Measurements from ENCODE around the gene CDKL1. TPM values are rescaled to one million over a fixed set of nuclear protein-coding genes. Genes with fewer than 3 reads are reported as not detected.

CDKL1 gene
- polyA plus RNA-seq, 1 donor (not counting 4 experiments of a cell fraction or from before 2014, with no cell fraction given), result 4.7 TPM

DNA sequence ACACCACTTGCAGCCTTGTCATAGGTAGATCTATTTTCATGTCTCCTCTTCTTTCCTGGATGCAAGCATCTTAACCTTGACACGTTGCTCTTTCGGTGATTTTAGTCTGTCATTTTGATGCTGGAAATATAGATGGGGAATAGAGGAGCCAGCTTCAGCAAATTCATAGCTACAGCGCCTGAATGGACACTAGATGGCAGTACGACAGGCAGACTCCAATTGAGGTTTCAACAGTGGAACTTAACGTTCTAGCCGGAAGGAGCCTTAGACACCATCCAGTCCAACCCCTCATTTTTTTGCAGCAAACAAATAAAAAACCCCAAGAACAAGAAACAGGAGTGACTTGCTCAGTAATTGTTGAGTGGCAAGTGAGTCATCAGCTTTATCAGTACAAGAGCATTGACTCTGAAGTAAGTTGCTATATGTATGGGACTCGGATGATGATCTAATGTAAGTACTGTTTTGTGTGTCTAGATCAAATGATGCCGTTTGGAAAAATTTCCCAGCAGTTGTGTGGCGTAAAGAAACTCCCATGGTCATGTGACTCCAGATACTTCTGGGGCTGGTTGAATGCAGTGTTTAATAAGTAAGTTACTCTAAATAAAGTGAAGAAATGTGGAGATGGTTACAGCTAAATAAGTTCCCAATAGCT is 75.5 kb downstream of the CDKL1 start:
- peak overlapping the region; percentile 72 for H2AFZ ChIP-seq (ENCODE audit: control insufficient read depth, low read length)
- FAIRE-seq, result peak; percentile 89
- DNase-seq (ENCODE audit: low read depth, low spot score), result peak; percentile 98
- no peaks in the 10 kb centered on the region for H3K9me1 ChIP-seq (ENCODE audit: control insufficient read depth, extremely low read depth, insufficient read depth, low read length)
- H3K4me3 ChIP-seq (ENCODE audit: control insufficient read depth in 2 of 3, extremely low read depth in 1 of 3, insufficient read depth in 2 of 3, low read depth in 1 of 3, low read length in 3 of 3), result peak overlapping the region in 2 of 3 experiments; percentile 41 to 47
- no peaks in the 10 kb centered on the region for H4K20me1 ChIP-seq (ENCODE audit: control insufficient read depth, extremely low read depth, insufficient read depth, low read length)
- H3K4me2 ChIP-seq (ENCODE audit: control insufficient read depth, extremely low read depth, insufficient read depth, low read depth, low read length), result peak overlapping the region; percentile 91
- H3K27me3 ChIP-seq (ENCODE audit: control insufficient read depth, extremely low read depth, insufficient read depth, low read length), result no peaks in the 10 kb centered on the region
- H3K4me1 ChIP-seq (ENCODE audit: control insufficient read depth, extremely low read depth, insufficient read depth, low read length), result peaks cover 25% of the 10 kb centered on the region
- H3K79me2 ChIP-seq (ENCODE audit: control insufficient read depth, insufficient read depth, low read length), result peaks cover 12% of the 10 kb centered on the region
- TF ChIP-seq, protein P1, sequence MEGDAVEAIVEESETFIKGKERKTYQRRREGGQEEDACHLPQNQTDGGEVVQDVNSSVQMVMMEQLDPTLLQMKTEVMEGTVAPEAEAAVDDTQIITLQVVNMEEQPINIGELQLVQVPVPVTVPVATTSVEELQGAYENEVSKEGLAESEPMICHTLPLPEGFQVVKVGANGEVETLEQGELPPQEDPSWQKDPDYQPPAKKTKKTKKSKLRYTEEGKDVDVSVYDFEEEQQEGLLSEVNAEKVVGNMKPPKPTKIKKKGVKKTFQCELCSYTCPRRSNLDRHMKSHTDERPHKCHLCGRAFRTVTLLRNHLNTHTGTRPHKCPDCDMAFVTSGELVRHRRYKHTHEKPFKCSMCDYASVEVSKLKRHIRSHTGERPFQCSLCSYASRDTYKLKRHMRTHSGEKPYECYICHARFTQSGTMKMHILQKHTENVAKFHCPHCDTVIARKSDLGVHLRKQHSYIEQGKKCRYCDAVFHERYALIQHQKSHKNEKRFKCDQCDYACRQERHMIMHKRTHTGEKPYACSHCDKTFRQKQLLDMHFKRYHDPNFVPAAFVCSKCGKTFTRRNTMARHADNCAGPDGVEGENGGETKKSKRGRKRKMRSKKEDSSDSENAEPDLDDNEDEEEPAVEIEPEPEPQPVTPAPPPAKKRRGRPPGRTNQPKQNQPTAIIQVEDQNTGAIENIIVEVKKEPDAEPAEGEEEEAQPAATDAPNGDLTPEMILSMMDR (optimal IDR thresholded peaks at IDR 0.05 in 1 of 3, IDR thresholded peaks at IDR 0.05 in 1 of 3, conservative IDR thresholded peaks at IDR 0.05 in 1 of 3; ENCODE audit: extremely low read depth in 1 of 3, insufficient read depth in 2 of 3, low read length in 3 of 3), result peak; percentile 77 to 94 (median 88)
- no peak for TF ChIP-seq EZH2 (IDR thresholded peaks at IDR 0.05; ENCODE audit: low read length)
- peak overlapping the region; percentile 96 for H3K27ac ChIP-seq (ENCODE audit: control insufficient read depth, insufficient read depth, low read length)
- H3K9me3 ChIP-seq (ENCODE audit: control insufficient read depth, low read depth, low read length), result no peaks in the 10 kb centered on the region
- dilution Hi-C loops (cut with MboI; ENCODE audit: extremely low pct_ligation_motif_present, low sequenced_read_pairs), result no loop called here
- peaks cover 0 to 5% of the 10 kb centered on the region in 2 experiments for H3K36me3 ChIP-seq (ENCODE audit: control insufficient read depth in 2 of 2, extremely low read depth in 1 of 2, insufficient read depth in 2 of 2, low read length in 2 of 2)
- peak overlapping the region; percentile 77 for H3K9ac ChIP-seq (ENCODE audit: control insufficient read depth, extremely low read depth, insufficient read depth, low read length)

DNA sequence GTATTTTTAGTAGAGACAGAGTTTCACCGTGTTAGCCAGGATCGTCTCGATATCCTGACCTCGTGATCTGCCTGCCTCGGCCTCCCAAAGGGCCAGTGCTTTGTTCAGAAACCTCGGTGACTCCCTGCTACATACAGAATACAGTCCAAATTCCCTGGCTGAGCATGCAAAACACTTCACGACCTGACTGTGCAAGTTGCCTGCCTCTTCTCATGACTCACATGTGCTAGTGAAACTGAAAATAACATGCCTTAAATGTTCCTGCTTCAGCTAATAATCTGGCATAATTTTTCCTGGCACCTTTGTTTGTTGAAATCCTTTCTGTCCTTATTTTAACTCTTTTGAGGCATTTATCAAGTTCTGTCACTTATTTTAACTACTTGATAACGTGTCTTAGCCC is 76.4 kb downstream of the CDKL1 start:
- Histone ChIP-seq H3K4me2 (ENCODE audit: control insufficient read depth, extremely low read depth, insufficient read depth, low read depth, low read length) (peak overlapping the region; percentile 91), H3K79me2 (ENCODE audit: control insufficient read depth, insufficient read depth, low read length) (peaks cover 12% of the 10 kb centered on the region), H3K27me3 (ENCODE audit: control insufficient read depth, extremely low read depth, insufficient read depth, low read length) (no peaks in the 10 kb centered on the region), H3K9me1 (ENCODE audit: control insufficient read depth, extremely low read depth, insufficient read depth, low read length) (no peaks in the 10 kb centered on the region), H4K20me1 (ENCODE audit: control insufficient read depth, extremely low read depth, insufficient read depth, low read length) (no peaks in the 10 kb centered on the region), H3K9me3 (ENCODE audit: control insufficient read depth, low read depth, low read length) (no peaks in the 10 kb centered on the region), H3K9ac (ENCODE audit: control insufficient read depth, extremely low read depth, insufficient read depth, low read length) (peak overlapping the region; percentile 77), H3K36me3 (ENCODE audit: control insufficient read depth in 2 of 2, extremely low read depth in 1 of 2, insufficient read depth in 2 of 2, low read length in 2 of 2) (peaks cover 0 to 5% of the 10 kb centered on the region in 2 experiments), H3K4me3 (ENCODE audit: control insufficient read depth in 2 of 3, extremely low read depth in 1 of 3, insufficient read depth in 2 of 3, low read depth in 1 of 3, low read length in 3 of 3) (peak overlapping the region in 2 of 3 experiments; percentile 41 to 47), H2AFZ (ENCODE audit: control insufficient read depth, low read length) (no peak overlapping the region), H3K4me1 (ENCODE audit: control insufficient read depth, extremely low read depth, insufficient read depth, low read length) (peaks cover 25% of the 10 kb centered on the region), H3K27ac (ENCODE audit: control insufficient read depth, insufficient read depth, low read length) (peak overlapping the region; percentile 96)
- TF ChIP-seq, protein P1 (optimal IDR thresholded peaks at IDR 0.05 in 1 of 3, IDR thresholded peaks at IDR 0.05 in 1 of 3, conservative IDR thresholded peaks at IDR 0.05 in 1 of 3; ENCODE audit: extremely low read depth in 1 of 3, insufficient read depth in 2 of 3, low read length in 3 of 3), result no peak
- TF ChIP-seq EZH2 (IDR thresholded peaks at IDR 0.05; ENCODE audit: low read length), result no peak
- no peak for DNase-seq (ENCODE audit: low read depth, low spot score)
- dilution Hi-C loops (cut with MboI; ENCODE audit: extremely low pct_ligation_motif_present, low sequenced_read_pairs), result no loop called here
- peak; percentile 93 for FAIRE-seq

All from keratinocyte (primary cell).